HepG2 (cell line): ENCODE measurements around the gene PWWP2A. TPM values are rescaled to one million over a fixed set of nuclear protein-coding genes. Genes with fewer than 3 reads are reported as not detected.

Experiments used
- ARNT2 ChIP-seq: sonication (generic); formaldehyde crosslinking; IDR thresholded peaks from 2 replicates; pipeline ENCODE4 v1.8.0; 2022; ENCODE audit warnings: mild to moderate bottlenecking, low read depth, missing genetic modification reagents, moderate library complexity
- CREBL2 ChIP-seq: sonication (generic); formaldehyde crosslinking; IDR thresholded peaks from 2 replicates; pipeline ENCODE4 v1.8.1; 2023; ENCODE audit warnings: missing genetic modification reagents, mild to moderate bottlenecking, borderline replicate concordance
- FOSL2 ChIP-seq: sonication (generic); formaldehyde crosslinking; IDR thresholded peaks from 2 replicates; pipeline ENCODE4 v1.4.0; 2020; ENCODE audit warnings: missing genetic modification reagents
- GATAD2A ChIP-seq: IDR thresholded peaks from 2 replicates; pipeline ENCODE4 v1.6.1; 2016
- HOMEZ ChIP-seq: IDR thresholded peaks from 2 replicates; pipeline ENCODE4 v1.6.1; 2016; ENCODE audit warnings: low read depth
- KDM1A ChIP-seq: IDR thresholded peaks from 2 replicates; pipeline ENCODE4 v1.6.1; 2016; ENCODE audit warnings: missing compliant biosample characterization
- KLF13 ChIP-seq: sonication (generic); formaldehyde crosslinking; IDR thresholded peaks from 2 replicates; pipeline ENCODE4 v1.4.0; 2020; ENCODE audit warnings: mild to moderate bottlenecking, missing genetic modification reagents
- KLF9 ChIP-seq: IDR thresholded peaks from 2 replicates; pipeline ENCODE4 v1.6.1; 2016; ENCODE audit warnings: low read depth
- MEIS1 ChIP-seq: sonication (generic); formaldehyde crosslinking; IDR thresholded peaks from 2 replicates; pipeline ENCODE4 v1.9.0; 2021; ENCODE audit warnings: mild to moderate bottlenecking, missing genetic modification reagents, moderate library complexity, borderline replicate concordance
- NBN ChIP-seq: fragments of 450-650 bp; conservative IDR thresholded peaks from 2 replicates; pipeline ENCODE4 v1.6.1; 2017
- NFE2L1 ChIP-seq: sonication (generic); formaldehyde crosslinking; IDR thresholded peaks from 2 replicates; pipeline ENCODE4 v1.4.0; 2020; ENCODE audit warnings: missing genetic modification reagents, mild to moderate bottlenecking, borderline replicate concordance
- NONO ChIP-seq, 2 experiments: fragments of 450-650 bp in 1 of 2; sonication (generic) in 1 of 2; formaldehyde crosslinking in 1 of 2; IDR thresholded peaks in 1 of 2; conservative IDR thresholded peaks in 1 of 2; 2 replicates each; pipeline versions ENCODE4 v1.6.1 to v1.8.0; 2017 to 2022; ENCODE audit warnings: mild to moderate bottlenecking in 1 of 2, missing genetic modification reagents in 1 of 2, moderate library complexity in 1 of 2
- ONECUT2 ChIP-seq: sonication (generic); formaldehyde crosslinking; IDR thresholded peaks from 2 replicates; pipeline ENCODE4 v1.4.0; 2020; ENCODE audit warnings: missing genetic modification reagents
- PTBP1 ChIP-seq: fragments of 200-400 bp; formaldehyde crosslinking; IDR thresholded peaks from 2 replicates; pipeline ENCODE4 v1.6.1; 2018; ENCODE audit warnings: low read length, low read depth; ENCODE audit not compliant: poor library complexity, severe bottlenecking
- RAD21 ChIP-seq: fragments of 450-650 bp; formaldehyde crosslinking; IDR thresholded peaks from 2 replicates; pipeline ENCODE4 v1.5.0; 2020; ENCODE audit warnings: mild to moderate bottlenecking
- RBM22 ChIP-seq: fragments of 200-400 bp; formaldehyde crosslinking; optimal IDR thresholded peaks from 2 replicates; pipeline ENCODE3; 2017; ENCODE audit warnings: mild to moderate bottlenecking, low read length, moderate library complexity
- SIN3A ChIP-seq: IDR thresholded peaks from 2 replicates; pipeline ENCODE4 v1.6.1; 2011; ENCODE audit warnings: low read depth, mild to moderate bottlenecking, control low read depth, low read length, borderline replicate concordance
- SNAI1 ChIP-seq: sonication (generic); formaldehyde crosslinking; IDR thresholded peaks from 2 replicates; pipeline ENCODE4 v1.5.0; 2020; ENCODE audit warnings: mild to moderate bottlenecking, missing genetic modification reagents, borderline replicate concordance
- TERF1 ChIP-seq: sonication (generic); formaldehyde crosslinking; IDR thresholded peaks from 2 replicates; pipeline ENCODE4 v1.8.0; 2022; ENCODE audit warnings: mild to moderate bottlenecking, missing genetic modification reagents, moderate library complexity
- ZKSCAN5 ChIP-seq: sonication (generic); formaldehyde crosslinking; IDR thresholded peaks from 2 replicates; pipeline ENCODE4 v1.5.1; 2020; ENCODE audit warnings: mild to moderate bottlenecking, missing genetic modification reagents
- ZNF260 ChIP-seq: sonication (generic); formaldehyde crosslinking; IDR thresholded peaks from 2 replicates; pipeline ENCODE4 v1.4.0; 2020; ENCODE audit warnings: missing genetic modification reagents, low read depth, mild to moderate bottlenecking, borderline replicate concordance
- ZNF441 ChIP-seq: sonication (generic); formaldehyde crosslinking; IDR thresholded peaks from 2 replicates; pipeline ENCODE4 v1.7.0; 2021; ENCODE audit warnings: missing genetic modification reagents, borderline replicate concordance
- ZNF564 ChIP-seq: sonication (generic); formaldehyde crosslinking; IDR thresholded peaks from 2 replicates; pipeline ENCODE4 v1.8.1; 2023; ENCODE audit warnings: mild to moderate bottlenecking, missing genetic modification reagents
- ZNF629 ChIP-seq: sonication (generic); formaldehyde crosslinking; conservative IDR thresholded peaks from 2 replicates; pipeline ENCODE4 v1.5.0; 2020; ENCODE audit warnings: missing genetic modification reagents
- ZNF709 ChIP-seq: sonication (generic); formaldehyde crosslinking; IDR thresholded peaks from 2 replicates; pipeline ENCODE4 v1.5.0; 2020; ENCODE audit warnings: mild to moderate bottlenecking, missing genetic modification reagents
- ZNF770 ChIP-seq: sonication (generic); formaldehyde crosslinking; IDR thresholded peaks from 2 replicates; pipeline ENCODE4 v1.5.0; 2020; ENCODE audit warnings: mild to moderate bottlenecking, missing genetic modification reagents
- ZSCAN9 ChIP-seq: IDR thresholded peaks from 2 replicates; pipeline ENCODE4 v1.6.1; 2016; ENCODE audit warnings: borderline replicate concordance
- polyA plus RNA-seq, 8 experiments: library from polyadenylated mRNA; depleted of rRNA in 3 of 8; stranded (reverse) in 7 of 8; unstranded in 1 of 8; fragments of >200 nt; fragmentation: Illumina TruSeq in 4 of 8; extraction: Trizol in 4 of 8; gene quantifications; 2 replicates each; pipeline versions ENCODE4 v1.2.1 to v1.2.3, GENCODE V29; 2011 to 2016; ENCODE audit warnings: low read depth in 4 of 8, missing spikeins in 1 of 8, mixed read lengths in 1 of 8; ENCODE audit not compliant: insufficient read depth in 1 of 8
- total RNA-seq, 5 experiments: library from RNA; depleted of rRNA; stranded (reverse); fragments of >200 nt; fragmentation: Illumina TruSeq; extraction: Trizol; gene quantifications; 2 replicates each; pipeline ENCODE4 v1.2.3, GENCODE V29; 2016; ENCODE audit warnings: low read depth in 1 of 5

PWWP2A gene
- total and polyA plus RNA-seq, 2 of the 13 experiments (the other 11 are each of a cell fraction or from before 2014, with no cell fraction given), result 7.3 to 16.9 TPM

GRCh38 chr5:160119142-160119904 is at the start of gene PWWP2A (continued):
- no peak for TF ChIP-seq HOMEZ (CRISPR knock-in tag)
- no peak for TF ChIP-seq KLF9 (CRISPR knock-in tag)
- no peak for TF ChIP-seq ZNF564 (CRISPR knock-in tag)
- TF ChIP-seq ZNF709, result no peak
- TF ChIP-seq ZNF770, result peak; percentile 48
- no peak for TF ChIP-seq NBN
- TF ChIP-seq ZSCAN9 (CRISPR knock-in tag), result 0 out of 2 replicates have a peak, but pooled peaks have one; percentile 38
- TF ChIP-seq RAD21 (CRISPR knock-in tag), result peak; percentile 37
- no peak for TF ChIP-seq NFE2L1
- no peak for TF ChIP-seq GATAD2A (CRISPR knock-in tag)
- TF ChIP-seq KDM1A, result no peak
- no peak for TF ChIP-seq NONO (IDR thresholded peaks at IDR 0.05)
- peak; percentile 57; the same call in 1 of the 2 replicates for TF ChIP-seq NONO (CRISPR knock-in tag; conservative IDR thresholded peaks at IDR 0.05)
- TF ChIP-seq ZNF441 (CRISPR knock-in tag), result no peak; the same call in 1 of the 2 replicates
- TF ChIP-seq FOSL2 (CRISPR knock-in tag), result peak; percentile 27; the same call in 1 of the 2 replicates
- no peak for TF ChIP-seq RBM22
- no peak for TF ChIP-seq ZNF629 (CRISPR knock-in tag)
- no peak for TF ChIP-seq PTBP1
- peak; percentile 76; the same call in 1 of the 2 replicates for TF ChIP-seq MEIS1 (CRISPR knock-in tag)
- TF ChIP-seq ZKSCAN5 (CRISPR knock-in tag), result no peak
- no peak for TF ChIP-seq ZNF260 (CRISPR knock-in tag)
- TF ChIP-seq SIN3A, result no peak
- TF ChIP-seq ARNT2 (CRISPR knock-in tag), result peak; percentile 23; the same call in 1 of the 2 replicates
- no peak for TF ChIP-seq SNAI1
- no peak for TF ChIP-seq TERF1 (CRISPR knock-in tag)
- no peak for TF ChIP-seq ONECUT2 (CRISPR knock-in tag)
- no peak for TF ChIP-seq CREBL2 (CRISPR knock-in tag)
- TF ChIP-seq KLF13 (CRISPR knock-in tag), result no peak
